NCI-H345 treated with DMSO at 0.1 percent for 48 hours (cell line): ENCODE data around the gene CLPTM1L.
A peak's percentile ranks its signal among the peaks of the same experiment; 100 is the strongest.

Experiments used
- DNase-seq: peaks from one replicate; lab custom pipeline; 2025; ENCODE audit not compliant: unreplicated experiment; lab: John Stamatoyannopoulos, UW

The CLPTM1L gene

DNA sequence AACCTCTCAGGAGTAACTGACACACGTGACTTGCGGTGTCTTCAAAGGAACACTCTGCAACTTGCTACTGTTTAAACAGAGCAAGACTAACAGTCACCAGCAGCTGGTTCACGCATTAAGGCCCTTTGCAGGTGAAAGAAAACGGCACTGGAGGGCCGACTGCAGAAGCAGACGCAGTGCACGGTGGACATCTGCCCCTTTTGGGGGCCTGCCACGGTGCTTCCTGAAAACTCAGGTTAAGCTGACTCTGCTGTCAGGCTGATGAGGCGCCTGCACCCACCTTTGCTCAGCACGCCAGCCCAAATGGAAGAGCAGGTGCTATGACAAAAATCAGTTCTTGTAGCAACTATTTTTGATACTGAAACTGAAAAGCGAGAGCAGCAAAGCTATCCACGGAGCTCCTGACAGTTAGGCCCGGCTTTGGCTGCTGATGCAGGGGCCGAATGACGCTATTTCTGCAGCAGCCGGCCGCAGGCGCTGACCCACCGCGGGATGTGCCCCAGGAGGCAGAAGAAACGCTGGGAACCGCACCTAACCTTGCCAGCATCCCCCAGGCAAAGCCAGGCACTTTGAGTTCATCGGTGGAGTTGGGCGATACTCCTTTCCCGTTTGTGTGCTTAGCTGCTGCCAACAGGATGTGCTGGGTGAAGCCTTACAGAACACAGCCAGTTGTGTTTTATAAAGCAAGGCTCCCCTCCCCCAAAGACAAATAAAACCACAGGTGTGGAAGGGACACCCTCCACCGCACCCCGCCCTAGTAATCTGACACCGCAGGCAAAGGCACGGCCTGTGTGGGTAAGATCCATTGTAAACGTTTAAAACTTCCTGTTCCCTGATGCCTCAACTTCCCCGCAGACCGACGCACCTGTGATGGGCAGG, 29.0 kb downstream of the CLPTM1L start:
- peak; percentile 98 for DNase-seq

DNA sequence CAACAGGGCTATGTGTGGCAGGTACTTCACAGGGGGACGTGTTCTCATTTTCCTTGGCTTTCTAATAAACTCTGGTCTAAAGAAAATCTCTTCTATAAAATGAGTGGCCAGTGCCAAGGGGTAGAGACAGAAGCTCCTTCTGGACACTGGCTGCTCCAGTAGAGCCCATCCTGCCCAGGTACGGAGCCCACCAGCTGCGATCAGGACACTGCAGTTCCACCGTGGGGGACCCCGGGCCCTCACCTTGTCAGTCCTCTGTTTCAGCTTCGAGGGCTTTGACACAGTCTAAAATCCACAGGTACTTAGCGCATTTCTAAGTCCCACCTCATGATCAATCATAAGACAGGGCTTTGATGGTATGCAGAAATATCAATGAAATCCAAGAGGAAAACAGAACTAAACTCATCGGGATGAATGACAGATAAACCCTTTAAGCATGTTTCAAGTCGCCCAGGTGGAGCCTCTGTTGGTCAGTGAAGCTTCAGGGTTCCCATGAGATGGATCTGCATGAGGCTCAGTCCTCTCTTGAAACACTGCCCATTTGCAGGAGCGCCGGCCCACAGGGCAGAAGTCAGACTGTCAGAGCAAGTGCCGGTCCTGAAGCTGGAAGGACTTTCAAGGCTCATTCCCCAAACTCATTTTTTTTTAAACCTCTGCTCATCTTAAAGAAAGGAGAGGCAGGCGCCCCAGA, 29.7 kb downstream of the CLPTM1L start:
- DNase-seq: no peak

DNA sequence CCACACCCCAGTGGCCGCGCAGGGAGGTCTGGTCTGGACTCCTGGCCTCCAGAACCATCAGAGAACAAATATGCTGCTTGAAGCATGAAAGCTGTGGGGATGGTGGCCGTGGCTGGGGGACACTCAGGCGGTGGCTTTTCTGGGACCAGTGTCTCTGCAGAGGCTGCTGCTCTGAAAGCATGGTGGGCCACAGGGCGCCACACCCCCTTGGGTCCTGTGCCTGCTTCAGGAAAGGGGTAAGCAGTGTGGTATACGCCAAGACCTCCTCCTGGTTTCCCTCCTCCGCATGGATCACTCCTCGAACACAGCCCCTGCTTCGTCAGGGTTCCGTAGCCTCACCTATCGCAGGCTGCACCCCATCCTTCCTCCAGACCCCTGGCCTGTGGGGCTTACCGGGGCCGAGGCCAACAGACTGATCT, 30.3 kb downstream of the CLPTM1L start:
- DNase-seq: no peak

DNA sequence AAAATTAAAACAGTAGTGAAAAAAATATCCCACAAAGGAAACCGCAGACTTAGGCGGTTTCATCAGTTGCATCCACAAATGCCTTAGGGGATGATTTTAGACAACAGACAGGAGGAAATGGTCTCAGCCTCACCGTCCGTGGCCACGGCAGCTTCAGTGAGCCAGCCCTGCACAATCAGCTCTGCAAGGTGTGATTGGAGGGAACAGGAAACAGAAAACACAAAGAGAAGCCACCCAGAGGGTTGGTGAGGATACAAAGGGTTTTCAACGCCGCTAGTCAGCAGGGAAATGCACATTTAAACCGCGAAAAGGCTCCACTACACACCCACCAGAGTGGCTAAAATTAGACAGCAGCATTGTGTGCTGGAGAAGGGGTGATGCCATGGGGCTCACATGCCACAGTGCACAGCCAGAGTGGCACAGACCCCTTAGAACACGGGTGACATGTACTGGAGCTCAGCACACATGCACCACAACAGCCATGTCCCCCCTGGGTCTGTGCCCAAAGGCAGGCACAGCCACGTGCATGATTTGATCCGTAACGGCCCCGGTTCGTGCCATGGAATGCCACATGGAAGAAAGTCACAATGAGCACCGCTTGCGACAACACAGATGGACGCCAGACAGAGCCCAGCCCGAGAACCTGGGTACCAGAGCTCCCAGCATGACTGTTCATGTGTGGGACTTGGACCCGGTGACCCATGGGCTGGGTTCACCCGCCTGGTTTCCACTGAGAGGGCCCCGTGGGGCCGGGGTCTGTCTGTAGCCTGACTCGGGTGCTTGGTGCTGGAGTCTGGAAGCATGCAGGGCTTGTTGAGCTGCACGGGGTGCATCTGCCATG, 31.7 kb downstream of the CLPTM1L start:
- DNase-seq: no peak

DNA sequence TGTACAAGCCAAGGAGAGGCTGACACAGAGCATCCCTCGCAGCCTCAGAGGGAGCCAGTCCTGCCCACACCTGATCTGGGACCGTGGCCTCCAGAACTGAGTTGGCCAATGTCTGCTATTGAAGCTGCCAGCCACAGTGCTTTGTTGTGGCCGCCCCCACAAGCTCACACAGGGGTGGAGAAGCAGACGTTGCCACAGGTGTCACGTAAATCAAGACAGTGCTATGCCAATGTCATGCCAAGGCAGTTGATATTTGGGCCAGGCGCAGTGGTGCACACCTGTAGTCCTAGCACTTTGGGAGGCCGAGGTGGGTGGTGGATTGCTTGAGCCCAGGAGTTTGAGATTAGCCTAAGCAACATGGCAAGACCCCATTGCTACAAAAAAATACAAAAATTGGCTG, 32.7 kb downstream of the CLPTM1L start:
- DNase-seq: no peak

DNA sequence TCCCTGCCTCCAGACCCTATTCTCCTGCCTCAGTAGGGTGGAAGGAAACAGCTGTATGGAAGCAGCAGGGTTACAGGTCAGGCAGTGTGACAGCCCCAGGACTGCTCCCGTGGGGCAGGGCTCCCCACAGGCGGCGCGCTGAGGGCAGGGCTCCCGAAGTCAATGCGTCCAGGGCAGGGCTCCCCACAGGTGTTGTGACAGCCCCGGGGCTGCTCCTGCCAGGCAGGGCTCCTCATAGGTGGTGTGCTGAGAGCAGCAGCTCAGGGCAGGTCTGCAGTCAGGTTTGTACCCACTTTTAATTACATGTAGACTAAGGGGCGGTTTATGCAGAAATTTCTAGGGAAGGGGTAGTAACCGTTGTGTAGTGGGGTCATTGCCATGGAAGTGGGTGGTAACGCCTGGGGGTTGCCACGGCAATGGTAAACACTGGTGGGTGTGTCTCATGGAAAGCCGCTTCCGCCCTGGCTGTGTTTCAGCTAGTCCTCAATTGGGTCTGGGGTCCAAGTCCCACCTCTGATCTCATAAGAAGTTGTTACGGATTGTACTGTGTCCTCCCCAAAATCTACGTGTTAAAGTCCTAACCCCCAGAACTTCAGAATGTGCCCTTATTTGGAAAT, 33.4 kb downstream of the CLPTM1L start:
- no peak for DNase-seq

DNA sequence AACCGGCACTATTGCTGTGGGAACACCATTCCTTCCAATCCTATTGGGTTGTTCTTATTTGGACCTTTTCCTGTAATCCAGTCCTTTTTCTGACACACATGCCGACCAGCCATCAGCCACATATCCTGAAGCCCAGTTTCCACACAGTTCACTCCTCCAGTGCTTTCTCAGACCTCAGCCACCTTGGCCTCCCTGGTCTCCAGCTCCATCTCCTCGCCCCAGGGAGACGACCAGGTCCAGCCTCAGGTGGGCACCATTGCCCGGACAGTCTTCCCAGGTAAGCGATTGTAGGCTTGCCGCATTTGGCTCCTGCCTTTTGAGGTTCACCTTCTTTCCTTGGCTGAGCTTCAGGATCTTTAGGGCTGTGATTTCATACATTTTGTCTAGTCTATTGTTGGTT, 34.8 kb downstream of the CLPTM1L start:
- no peak for DNase-seq

DNA sequence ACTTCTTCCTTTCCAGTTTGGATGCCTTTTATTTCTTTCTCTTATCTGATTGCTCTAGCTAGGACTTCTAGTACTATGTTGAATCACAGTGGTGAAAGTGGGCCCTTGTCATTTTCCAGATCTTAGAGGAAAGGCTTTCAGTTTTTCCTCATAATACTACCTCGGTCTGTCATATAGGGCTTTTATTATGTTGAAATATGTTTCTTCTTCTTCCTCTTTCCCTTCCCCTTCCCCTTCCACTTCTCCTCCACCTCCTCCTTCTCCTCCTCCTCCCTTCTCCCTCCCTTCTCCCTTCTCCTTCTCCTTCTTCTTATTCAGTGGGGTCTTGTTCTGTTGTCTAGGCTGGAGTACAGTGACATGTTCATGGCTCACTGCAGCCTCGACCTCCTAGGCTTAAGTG, 40.9 kb downstream of the CLPTM1L start:
- DNase-seq: no peak

DNA sequence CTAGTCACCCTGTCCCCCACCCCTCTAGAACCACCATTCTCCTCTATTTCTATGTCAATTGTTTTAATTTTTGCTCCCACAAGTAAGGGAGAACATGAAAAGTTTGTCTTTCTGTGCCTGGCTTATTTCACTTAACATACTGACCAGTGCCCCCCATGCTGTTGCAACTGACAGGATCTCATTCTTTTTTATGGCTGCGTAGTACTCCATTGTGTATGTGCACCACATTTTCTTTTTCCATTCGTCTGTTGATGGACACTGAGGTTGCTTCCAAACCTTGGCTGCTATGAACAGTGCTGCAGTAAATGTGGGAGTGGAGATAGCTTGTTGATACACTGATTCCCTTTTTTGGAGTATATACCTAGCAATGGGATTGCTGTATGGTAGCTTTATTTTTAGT, 42.6 kb downstream of the CLPTM1L start:
- no peak for DNase-seq

DNA sequence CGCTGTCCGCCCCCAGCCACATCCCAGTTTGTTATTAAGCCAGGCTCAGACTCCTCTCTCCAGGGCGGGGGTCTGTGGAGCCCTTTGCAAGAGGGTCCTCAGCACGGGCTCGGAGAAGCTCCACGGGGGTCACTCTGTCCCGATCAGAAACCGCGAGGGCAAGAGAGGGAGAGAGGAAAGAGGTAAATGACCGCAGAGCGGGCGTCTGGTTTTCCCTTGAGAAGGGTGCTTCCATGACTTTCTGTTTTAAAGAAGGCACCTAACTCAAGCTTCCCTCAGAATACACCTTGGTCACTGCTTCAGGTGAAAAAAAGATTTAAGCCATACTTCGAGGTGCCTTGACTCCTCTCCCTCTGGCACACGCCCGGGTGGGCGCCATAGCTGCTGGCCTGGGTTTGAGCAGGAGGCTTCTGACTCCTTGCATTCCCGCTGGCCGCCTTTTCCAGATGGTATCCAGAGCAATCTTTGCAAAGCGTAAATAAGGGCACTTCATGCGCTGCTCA, 44.3 kb downstream of the CLPTM1L start:
- no peak for DNase-seq

DNA sequence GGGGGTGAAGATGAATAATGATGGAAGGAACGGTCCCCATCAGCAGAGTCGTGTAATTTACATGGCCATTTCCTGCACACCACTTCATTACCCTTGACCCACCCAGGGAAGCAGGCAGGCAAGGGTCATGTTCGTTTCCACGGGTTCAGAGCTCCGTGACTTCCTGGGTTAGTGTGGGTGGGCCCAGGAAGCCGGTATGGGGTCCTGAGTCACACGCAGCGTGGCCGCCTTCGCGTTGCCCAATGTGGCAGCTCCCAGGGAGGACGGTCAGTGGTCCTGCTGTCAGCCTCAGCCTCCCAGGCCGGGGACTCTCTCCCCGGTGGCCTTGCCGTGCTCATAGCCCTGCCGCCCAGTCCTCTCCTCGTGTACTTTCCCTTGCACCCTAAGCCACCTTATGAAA, 44.9 kb downstream of the CLPTM1L start:
- no peak for DNase-seq

DNA sequence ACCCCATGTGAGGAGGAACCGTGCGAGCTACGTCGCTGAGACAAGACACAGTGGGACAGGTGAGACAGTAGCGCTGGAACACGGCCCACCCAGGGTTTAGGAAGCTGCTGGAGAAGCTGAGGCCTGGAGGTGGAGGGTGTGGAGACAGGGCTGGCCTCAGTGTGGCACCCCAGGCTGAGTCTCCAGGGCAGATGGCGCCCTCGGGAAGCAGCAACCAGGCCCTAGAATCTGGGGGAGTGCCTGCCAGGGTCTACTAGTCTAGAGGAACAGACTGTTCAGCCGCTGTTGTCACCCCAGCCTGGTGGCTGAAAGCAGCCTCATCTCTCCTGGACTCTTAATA, 45.4 kb downstream of the CLPTM1L start:
- no peak for DNase-seq

DNA sequence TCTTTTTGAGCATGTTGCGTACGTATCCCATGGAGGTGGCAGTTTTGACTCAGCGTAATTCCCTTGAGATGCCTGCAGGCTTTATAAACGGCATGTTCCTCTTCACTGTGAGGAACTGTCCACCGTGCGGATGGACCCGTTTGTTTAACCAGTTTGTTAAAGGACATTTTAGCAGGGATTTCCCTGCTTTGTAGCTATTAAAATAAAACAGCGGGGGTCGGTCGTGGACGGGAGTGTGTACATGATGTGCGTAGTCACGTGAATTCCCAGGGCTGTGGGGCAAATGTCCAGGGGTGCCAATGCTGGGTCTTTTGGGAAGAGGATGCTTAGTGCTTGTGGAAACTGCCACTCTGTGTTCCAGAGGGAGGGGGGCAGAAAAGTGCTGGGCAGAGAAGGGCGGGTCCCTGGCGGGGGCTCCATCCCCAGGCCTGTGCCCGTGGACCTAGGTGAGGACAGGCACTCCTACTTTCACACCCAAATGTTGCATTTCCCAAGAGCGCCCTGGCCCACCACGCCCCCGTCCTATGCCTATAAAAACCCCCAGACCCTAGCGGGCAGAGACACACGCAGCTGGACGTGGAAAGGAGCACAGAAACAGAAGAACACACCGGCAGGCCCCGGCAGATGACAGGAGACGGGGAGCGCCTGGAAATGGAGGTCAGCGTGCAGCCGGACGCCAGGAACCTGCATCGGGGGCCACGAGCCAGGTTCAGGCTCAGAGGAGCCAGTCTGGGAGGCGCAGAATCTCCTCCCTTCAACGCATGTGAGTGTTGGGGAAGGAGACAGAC, 46.0 kb downstream of the CLPTM1L start:
- DNase-seq: no peak

DNA sequence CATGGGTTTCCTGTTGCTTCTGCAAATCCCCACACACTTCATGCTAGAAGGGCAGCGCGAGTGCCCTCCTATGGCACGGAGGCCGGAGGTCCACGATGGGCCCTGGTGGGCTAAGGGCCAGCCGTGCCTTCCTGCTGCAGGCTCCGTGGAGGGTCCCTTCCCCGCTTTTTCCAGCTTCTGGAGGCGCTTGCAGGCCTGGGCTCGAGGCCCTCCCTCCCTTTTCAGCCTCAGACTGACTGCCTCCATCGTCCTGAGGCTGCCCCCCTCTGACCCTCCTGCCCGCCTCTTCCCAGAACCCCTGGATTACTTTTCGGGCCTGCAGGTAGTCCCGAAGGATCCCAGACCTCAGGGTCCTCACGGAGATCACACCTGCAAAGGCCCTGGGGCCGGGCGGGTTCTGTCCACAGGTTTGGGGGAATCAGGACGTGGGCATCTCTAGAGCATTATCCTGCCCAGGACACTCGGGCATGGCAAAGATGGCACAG, 46.8 kb downstream of the CLPTM1L start:
- no peak for DNase-seq

DNA sequence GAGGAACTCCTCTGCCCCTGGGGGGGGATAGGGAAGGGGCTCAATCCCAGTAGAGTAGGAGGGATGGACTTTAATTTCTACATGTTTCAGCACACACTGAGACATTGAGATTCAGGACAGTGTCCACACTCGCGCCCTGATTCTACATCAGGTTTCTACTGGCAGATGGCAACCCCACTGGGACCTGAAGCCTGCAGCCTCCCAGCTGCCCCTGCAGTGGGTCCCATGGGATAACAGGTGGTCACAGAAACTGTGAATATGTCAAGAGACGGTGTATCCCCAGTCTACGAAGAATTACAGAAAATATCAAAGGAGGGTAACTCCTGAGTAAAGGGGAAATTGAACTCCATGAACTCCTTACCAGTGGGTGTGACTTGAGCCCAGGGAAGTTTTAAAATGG, 47.7 kb downstream of the CLPTM1L start:
- DNase-seq: no peak

DNA sequence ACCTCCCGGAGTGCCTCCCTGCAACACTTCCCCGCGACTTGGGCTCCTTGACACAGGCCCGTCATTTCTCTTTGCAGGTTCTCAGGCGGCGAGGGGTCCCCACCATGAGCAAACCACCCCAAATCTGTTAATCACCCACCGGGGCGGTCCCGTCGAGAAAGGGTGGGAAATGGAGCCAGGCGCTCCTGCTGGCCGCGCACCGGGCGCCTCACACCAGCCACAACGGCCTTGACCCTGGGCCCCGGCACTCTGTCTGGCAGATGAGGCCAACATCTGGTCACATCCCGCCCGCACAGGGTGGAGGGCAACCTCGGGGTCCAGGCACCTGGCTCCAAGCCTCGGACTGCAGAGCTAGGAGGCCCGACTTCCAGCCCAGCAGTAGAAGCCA, 49.3 kb downstream of the CLPTM1L start:
- no peak for DNase-seq

DNA sequence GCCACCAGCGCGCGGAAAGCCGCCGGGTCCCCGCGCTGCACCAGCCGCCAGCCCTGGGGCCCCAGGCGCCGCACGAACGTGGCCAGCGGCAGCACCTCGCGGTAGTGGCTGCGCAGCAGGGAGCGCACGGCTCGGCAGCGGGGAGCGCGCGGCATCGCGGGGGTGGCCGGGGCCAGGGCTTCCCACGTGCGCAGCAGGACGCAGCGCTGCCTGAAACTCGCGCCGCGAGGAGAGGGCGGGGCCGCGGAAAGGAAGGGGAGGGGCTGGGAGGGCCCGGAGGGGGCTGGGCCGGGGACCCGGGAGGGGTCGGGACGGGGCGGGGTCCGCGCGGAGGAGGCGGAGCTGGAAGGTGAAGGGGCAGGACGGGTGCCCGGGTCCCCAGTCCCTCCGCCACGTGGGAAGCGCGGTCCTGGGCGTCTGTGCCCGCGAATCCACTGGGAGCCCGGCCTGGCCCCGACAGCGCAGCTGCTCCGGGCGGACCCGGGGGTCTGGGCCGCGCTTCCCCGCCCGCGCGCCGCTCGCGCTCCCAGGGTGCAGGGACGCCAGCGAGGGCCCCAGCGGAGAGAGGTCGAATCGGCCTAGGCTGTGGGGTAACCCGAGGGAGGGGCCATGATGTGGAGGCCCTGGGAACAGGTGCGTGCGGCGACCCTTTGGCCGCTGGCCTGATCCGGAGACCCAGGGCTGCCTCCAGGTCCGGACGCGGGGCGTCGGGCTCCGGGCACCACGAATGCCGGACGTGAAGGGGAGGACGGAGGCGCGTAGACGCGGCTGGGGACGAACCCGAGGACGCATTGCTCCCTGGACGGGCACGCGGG, 49.9 kb downstream of the CLPTM1L start, which contains the start of gene TERT:
Gene TERT (minus strand): TSS at position 234 of the 815 bp plus-strand sequence. CDS start 79 bp downstream, at position 155.
- no peak for DNase-seq

DNA sequence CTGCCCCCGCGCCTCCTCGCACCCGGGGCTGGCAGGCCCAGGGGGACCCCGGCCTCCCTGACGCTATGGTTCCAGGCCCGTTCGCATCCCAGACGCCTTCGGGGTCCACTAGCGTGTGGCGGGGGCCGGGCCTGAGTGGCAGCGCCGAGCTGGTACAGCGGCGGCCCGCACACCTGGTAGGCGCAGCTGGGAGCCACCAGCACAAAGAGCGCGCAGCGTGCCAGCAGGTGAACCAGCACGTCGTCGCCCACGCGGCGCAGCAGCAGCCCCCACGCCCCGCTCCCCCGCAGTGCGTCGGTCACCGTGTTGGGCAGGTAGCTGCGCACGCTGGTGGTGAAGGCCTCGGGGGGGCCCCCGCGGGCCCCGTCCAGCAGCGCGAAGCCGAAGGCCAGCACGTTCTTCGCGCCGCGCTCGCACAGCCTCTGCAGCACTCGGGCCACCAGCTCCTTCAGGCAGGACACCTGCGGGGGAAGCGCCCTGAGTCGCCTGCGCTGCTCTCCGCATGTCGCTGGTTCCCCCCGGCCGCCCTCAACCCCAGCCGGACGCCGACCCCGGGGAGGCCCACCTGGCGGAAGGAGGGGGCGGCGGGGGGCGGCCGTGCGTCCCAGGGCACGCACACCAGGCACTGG, 50.6 kb downstream of the CLPTM1L start:
- no peak for DNase-seq
